SK-N-SH (cell line): ENCODE measurements around the gene DNAH7. TPM values are rescaled to one million over a fixed set of nuclear protein-coding genes. Genes with fewer than 3 reads are reported as not detected.

Experiments
- CTCF ChIA-PET: fragments of 300-600, 350-600 bp; formaldehyde crosslinking; extraction: SDS; loops from one replicate; lab custom pipeline; 2021; lab: Yijun Ruan, JAX
- POLR2A ChIA-PET: fragments of 350-600 bp; sonication (Branson Sonifier 250); formaldehyde crosslinking; extraction: SDS; loops from one replicate; lab custom pipeline; 2020; ENCODE audit warnings: antibody characterized with exemption, inconsistent platforms; lab: Yijun Ruan, JAX
- DNase-seq: peaks from one replicate; pipeline ENCODE4 v3.0.0; 2012
- H2AFZ ChIP-seq: fragments of 200-600 bp; sonication (generic); 2 replicates; pipeline ENCODE4 v1.8.1; 2016; ENCODE audit warnings: antibody characterized with exemption, mild to moderate bottlenecking, low read depth
- H3F3A ChIP-seq: fragments of 200-600 bp; sonication (generic); replicated peaks from 2 replicates; pipeline ENCODE3; 2016; ENCODE audit warnings: antibody characterized with exemption, mild to moderate bottlenecking; ENCODE audit not compliant: insufficient read depth
- H3K27ac ChIP-seq, 2 experiments: fragments of 200-500 bp in 1 of 2; fragments of 200-600 bp in 1 of 2; sonication (Bioruptor generic) in 1 of 2; sonication (generic), shearing (Covaris generic) in 1 of 2; 2 replicates each; pipeline versions ENCODE4 v1.5.1 to v1.6.1; 2014 to 2016; ENCODE audit warnings: low read depth in 2 of 2, inconsistent platforms in 1 of 2, low read length in 1 of 2, mild to moderate bottlenecking in 1 of 2, mixed read lengths in 1 of 2
- H3K27me3 ChIP-seq: fragments of 200-600 bp; sonication (generic), shearing (Covaris generic); 2 replicates; pipeline ENCODE4 v1.6.1; 2016; ENCODE audit warnings: mixed run types; ENCODE audit not compliant: insufficient read depth
- H3K36me3 ChIP-seq, 2 experiments: fragments of 200-500 bp in 1 of 2; fragments of 200-600 bp in 1 of 2; sonication (Bioruptor generic) in 1 of 2; sonication (generic) in 1 of 2; replicated peaks in 1 of 2; 2 replicates each; pipeline versions ENCODE3 to v1.5.1; 2014 to 2016; ENCODE audit warnings: low read length in 1 of 2, mild to moderate bottlenecking in 1 of 2; ENCODE audit not compliant: insufficient read depth in 2 of 2, control insufficient read depth in 1 of 2
- H3K4me1 ChIP-seq, 2 experiments: fragments of 200-500 bp in 1 of 2; fragments of 200-600 bp in 1 of 2; sonication (Bioruptor generic) in 1 of 2; sonication (generic), shearing (Covaris generic) in 1 of 2; 2 replicates each; pipeline versions ENCODE4 v1.5.1 to v1.6.1; 2014 to 2016; ENCODE audit warnings: low read depth in 1 of 2, low read length in 1 of 2, mixed run types in 1 of 2; ENCODE audit not compliant: insufficient read depth in 2 of 2, control insufficient read depth in 1 of 2
- H3K4me2 ChIP-seq: fragments of 200-600 bp; sonication (generic), shearing (Covaris generic); 2 replicates; pipeline ENCODE4 v1.6.1; 2017; ENCODE audit warnings: mixed run types
- H3K4me3 ChIP-seq, 2 experiments: fragments of 200-500 bp in 1 of 2; fragments of 200-600 bp in 1 of 2; sonication (Bioruptor generic) in 1 of 2; sonication (generic), shearing (Covaris generic) in 1 of 2; 2 replicates each; pipeline versions ENCODE4 v1.5.1 to v1.8.1; 2014 to 2016; ENCODE audit warnings: low read depth in 2 of 2, inconsistent platforms in 1 of 2, low read length in 1 of 2, mild to moderate bottlenecking in 1 of 2, mixed read lengths in 1 of 2, moderate library complexity in 1 of 2
- H3K79me2 ChIP-seq: fragments of 200-600 bp; sonication (generic); 2 replicates; pipeline ENCODE4 v1.8.1; 2017; ENCODE audit warnings: mild to moderate bottlenecking; ENCODE audit not compliant: insufficient read depth
- H3K9ac ChIP-seq: fragments of 200-600 bp; sonication (generic); 2 replicates; pipeline ENCODE4 v1.6.1; 2017; ENCODE audit warnings: mixed run types
- H3K9me2 ChIP-seq: fragments of 200-600 bp; sonication (generic); 2 replicates; pipeline ENCODE4 v1.6.1; 2017; ENCODE audit warnings: mixed run types
- H3K9me3 ChIP-seq: fragments of 200-600 bp; sonication (generic); 2 replicates; pipeline ENCODE4 v1.6.1; 2017; ENCODE audit warnings: mixed run types, mild to moderate bottlenecking, moderate library complexity
- H4K20me1 ChIP-seq: fragments of 200-600 bp; sonication (generic); 2 replicates; pipeline ENCODE4 v1.6.1; 2017; ENCODE audit warnings: mild to moderate bottlenecking, mixed run types; ENCODE audit not compliant: insufficient read depth
- ELF1 ChIP-seq: IDR thresholded peaks from 2 replicates; pipeline ENCODE4 v1.4.0; 2012
- EZH2phosphoT487 ChIP-seq: fragments of 200-600 bp; sonication (generic); IDR thresholded peaks from 2 replicates; pipeline ENCODE4 v1.6.1; 2017; ENCODE audit warnings: low read depth, mixed run types, mild to moderate bottlenecking, antibody characterized with exemption, moderate library complexity, borderline replicate concordance
- FOSL2 ChIP-seq: IDR thresholded peaks from 2 replicates; pipeline ENCODE4 v1.4.0; 2012; ENCODE audit warnings: low read depth, mild to moderate bottlenecking, moderate library complexity, borderline replicate concordance
- GATA2 ChIP-seq: sonication (generic); formaldehyde crosslinking; IDR thresholded peaks from 2 replicates; pipeline ENCODE4 v1.5.0; 2020; ENCODE audit warnings: mild to moderate bottlenecking, missing genetic modification reagents
- JUND ChIP-seq: IDR thresholded peaks from 2 replicates; pipeline ENCODE4 v1.4.0; 2012
- MAX ChIP-seq: IDR thresholded peaks from 2 replicates; pipeline ENCODE4 v1.4.0; 2012; ENCODE audit warnings: low read depth
- MEF2A ChIP-seq: IDR thresholded peaks from 2 replicates; pipeline ENCODE4 v1.4.0; 2012; ENCODE audit warnings: low read depth, borderline replicate concordance
- NFIC ChIP-seq: IDR thresholded peaks from 2 replicates; pipeline ENCODE4 v1.4.0; 2012; ENCODE audit warnings: borderline replicate concordance
- RCOR1 ChIP-seq: fragments of 150-350 bp; IDR thresholded peaks from 2 replicates; pipeline ENCODE4 v1.6.1; 2017; ENCODE audit warnings: antibody characterized with exemption, low read length
- TAF1 ChIP-seq: IDR thresholded peaks from 2 replicates; pipeline ENCODE4 v1.6.1; 2012; ENCODE audit warnings: low read depth, mild to moderate bottlenecking, low read length, moderate library complexity, borderline replicate concordance
- TEAD4 ChIP-seq: IDR thresholded peaks from 2 replicates; pipeline ENCODE4 v1.4.0; 2012; ENCODE audit warnings: mild to moderate bottlenecking, borderline replicate concordance; ENCODE audit not compliant: insufficient read depth
- USF1 ChIP-seq: IDR thresholded peaks from 2 replicates; pipeline ENCODE4 v1.4.0; 2012; ENCODE audit warnings: low read depth, borderline replicate concordance
- WGBS: methylation state at CpG from one replicate; pipeline ENCODE4 v1.1.6; 2017; ENCODE audit warnings: low lambda C conversion rate; 5-methylcytosine and 5-hydroxymethylcytosine counted together
- polyA plus RNA-seq, 3 experiments: library from polyadenylated mRNA; depleted of rRNA; stranded (reverse); fragments of >200 nt; gene quantifications; 2 replicates each; pipeline ENCODE4 v1.2.3, GENCODE V29; 2012

DNAH7 gene
- polyA plus RNA-seq, 1 of the 3 experiments (the other 2 are of a cell fraction), result 1.2 TPM

GRCh38 chr2:195758846-195759245, 309.8 kb downstream of the DNAH7 start:
- ChIA-PET CTCF (interaction anchor here (1.1 to 1.4 kb wide), 2 partner anchors 11 to 16 kb away, joined by 3 to 4 read pairs; no protein-coding TSS in a partner anchor), POLR2A (no interaction called here)
- Histone ChIP-seq H3K9me2 (no peaks in the 10 kb centered on the region), H3K9me3 (no peaks in the 10 kb centered on the region), H3F3A (peaks cover 5% of the 10 kb centered on the region), H3K4me2 (no peak overlapping the region), H3K27ac (no peak overlapping the region), H3K4me1 (no peaks in the 10 kb centered on the region), H4K20me1 (no peaks in the 10 kb centered on the region), H3K27me3 (no peaks in the 10 kb centered on the region), H3K36me3 (no peaks in the 10 kb centered on the region), H3K4me3 (no peak overlapping the region), H2AFZ (no peak overlapping the region), H3K9ac (no peak overlapping the region), H3K79me2 (no peaks in the 10 kb centered on the region)
- 69% methylated on average over 3 of the region's 3 CpGs for WGBS
- TF ChIP-seq TEAD4 (no peak), TAF1 (no peak), NFIC (no peak), FOSL2 (no peak), RCOR1 (no peak), ELF1 (no peak), EZH2phosphoT487 (no peak), MEF2A (no peak), USF1 (no peak), GATA2 (CRISPR knock-in tag) (no peak), JUND (no peak)
- DNase-seq, result no peak

- no peaks in the 10 kb centered on the region for H3K79me2 ChIP-seq
- no peaks in the 10 kb centered on the region for H3K9me2 ChIP-seq
- no peak overlapping the region for H3K27ac ChIP-seq
- no peak overlapping the region for H3K4me2 ChIP-seq
- TF ChIP-seq FOSL2, result peak; percentile 7; the same call in 1 of the 2 replicates
- no peak for TF ChIP-seq MAX
- TF ChIP-seq, all 33 proteins: peak for 1
- Histone ChIP-seq H3K27me3 (no peaks in the 10 kb centered on the region), H3K4me3 (no peak overlapping the region), H3K4me1 (no peaks in the 10 kb centered on the region), H3F3A (peaks cover 5% of the 10 kb centered on the region), H4K20me1 (no peaks in the 10 kb centered on the region), H3K36me3 (no peaks in the 10 kb centered on the region), H3K9me3 (no peaks in the 10 kb centered on the region), H3K9ac (no peak overlapping the region), H2AFZ (no peak overlapping the region)
- POLR2A ChIA-PET, result no interaction called here
- CTCF ChIA-PET, result no interaction called here
- 67% methylated on average over 7 of the region's 7 CpGs for WGBS
- no peak for DNase-seq
These were observed 312.3 kb downstream of the DNAH7 start for GRCh38 chr2:195756218-195756942.
